Natural killer cell (primary cell): Measurements from ENCODE around the gene FUOM. TPM values are rescaled to one million over a fixed set of nuclear protein-coding genes. Genes with fewer than 3 reads are reported as not detected.

Source experiments
- ATAC-seq, 3 donors: fragments of 150-1000 bp in 2 of 3; fragments of 200-7000 bp in 1 of 3; cut with Tn5 transposase; 1 replicate in 1 of 3; 2 replicates in 2 of 3; pipeline ENCODE4 v1.10.0; 2021; ENCODE audit warnings: mild to moderate bottlenecking in 2 of 3, moderate library complexity in 2 of 3
- DNase-seq, 2 donors: peaks; one replicate each; pipeline versions ENCODE4 v3.0.0 to v3.0.0-alpha.2; 2013 to 2021; ENCODE audit warnings: mixed read lengths in 1 of 2
- H3K27ac ChIP-seq: one replicate; pipeline ENCODE4 v1.5.1; 2013; ENCODE audit warnings: mild to moderate bottlenecking, low read length
- H3K27me3 ChIP-seq: one replicate; pipeline ENCODE4 v1.6.1; 2013; ENCODE audit warnings: low read length; ENCODE audit not compliant: control insufficient read depth, insufficient read depth
- H3K36me3 ChIP-seq: one replicate; pipeline ENCODE4 v1.6.1; 2013; ENCODE audit warnings: low read length; ENCODE audit not compliant: control insufficient read depth, insufficient read depth
- H3K4me1 ChIP-seq: one replicate; pipeline ENCODE4 v1.6.1; 2013; ENCODE audit warnings: low read length; ENCODE audit not compliant: control insufficient read depth, insufficient read depth
- H3K4me3 ChIP-seq: one replicate; pipeline ENCODE4 v1.5.1; 2013; ENCODE audit warnings: low read length
- H3K9me3 ChIP-seq: one replicate; pipeline ENCODE4 v1.6.1; 2013; ENCODE audit warnings: low read length; ENCODE audit not compliant: control insufficient read depth, insufficient read depth
- H3K27ac Mint-ChIP-seq, 2 donors: one replicate each; pipeline ENCODE4 v1.8.0; 2022; ENCODE audit warnings: mild to moderate bottlenecking in 2 of 2, mixed read lengths in 2 of 2, moderate library complexity in 1 of 2
- H3K27me3 Mint-ChIP-seq, 2 donors: one replicate each; pipeline ENCODE4 v1.8.0; 2022; ENCODE audit warnings: low read depth in 2 of 2, mixed read lengths in 2 of 2
- H3K36me3 Mint-ChIP-seq: one replicate; pipeline ENCODE4 v1.8.0; 2022; ENCODE audit warnings: mixed read lengths
- H3K4me1 Mint-ChIP-seq, 2 donors: one replicate each; pipeline ENCODE4 v1.8.0; 2022; ENCODE audit warnings: mixed read lengths in 2 of 2
- H3K4me3 Mint-ChIP-seq: one replicate; pipeline ENCODE4 v1.8.0; 2022; ENCODE audit warnings: mild to moderate bottlenecking, moderate library complexity, mixed read lengths
- H3K9me3 Mint-ChIP-seq, 2 donors: one replicate each; pipeline ENCODE4 v1.8.0; 2022; ENCODE audit warnings: mixed read lengths in 2 of 2
- WGBS: methylation state at CpG from one replicate; pipeline ENCODE4 v1.1.7; 2013; ENCODE audit warnings: missing lambda C conversion rate; ENCODE audit not compliant: insufficient coverage; 5-methylcytosine and 5-hydroxymethylcytosine counted together
- intact Hi-C: fragments of 100-400 bp; cut with micrococcal nuclease; formaldehyde crosslinking; loops from one replicate; pipeline ENCODE4 v1.14.2; 2022
- total RNA-seq, 4 donors: library from RNA; stranded (reverse); fragments of 120-200 nt in 1 of 4; gene quantifications; one replicate each; pipeline versions ENCODE4 v1.2.3 to v1.2.4, GENCODE V29; 2013 to 2022
- TF ChIP-seq, protein P1 (sequence below): fragments of 200-600 bp; IDR thresholded peaks from one replicate; pipeline ENCODE4 v1.8.0; 2022; ENCODE audit warnings: antibody characterized with exemption

The FUOM gene
- total RNA-seq, 3 donors from 2014 or later (not counting 1 experiment from before 2014, with no cell fraction given), result 7.6 to 9.5 (median 7.9) TPM

DNA sequence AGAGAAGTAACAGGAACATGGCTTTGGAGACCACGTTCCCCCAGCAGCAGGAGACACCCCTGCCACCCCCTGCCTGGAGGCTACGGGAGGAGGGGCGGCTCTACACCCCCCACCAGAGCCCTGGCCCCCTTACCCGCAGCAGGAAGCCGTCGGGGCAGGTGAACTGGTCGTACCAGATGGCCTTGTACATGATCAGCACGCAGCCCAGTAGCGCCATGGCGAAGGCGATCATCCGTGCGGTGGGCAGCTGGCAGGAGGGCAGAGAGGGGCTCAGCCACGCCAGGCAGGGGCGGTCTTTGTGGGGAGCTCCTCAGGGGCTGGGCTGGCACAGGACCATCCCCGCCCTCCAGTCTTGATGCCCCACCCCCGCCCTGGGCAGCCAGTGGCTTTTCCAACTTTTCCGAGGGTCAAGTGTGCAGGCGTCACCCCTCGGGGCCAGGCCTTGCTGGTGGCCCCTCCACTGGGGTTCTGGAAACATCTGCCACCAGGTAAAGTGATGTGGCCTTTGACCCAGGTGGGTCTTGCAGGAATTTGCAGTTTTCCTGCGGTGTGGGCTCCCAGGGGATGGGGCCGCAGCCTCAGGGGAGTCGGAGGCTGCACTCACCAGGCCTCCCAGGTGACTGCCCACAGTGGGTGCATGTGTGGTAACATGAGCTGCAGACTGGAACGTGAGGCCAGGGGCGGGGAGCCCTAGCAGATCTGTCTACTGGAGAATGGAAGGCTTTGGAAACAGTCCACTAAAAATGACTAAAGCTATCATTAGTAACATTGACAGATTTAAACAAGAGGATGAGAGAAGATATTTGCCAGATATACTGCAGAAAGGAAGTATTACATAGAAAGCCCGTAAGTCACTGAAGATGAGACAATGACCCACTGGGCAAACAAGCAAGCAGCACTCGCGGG is 30.8 kb downstream of the FUOM start:
- H3K4me3 ChIP-seq, result no peak overlapping the region
- peaks cover 9 to 20% of the 10 kb centered on the region in 2 donors for H3K4me1 Mint-ChIP-seq
- no peaks in the 10 kb centered on the region for H3K9me3 Mint-ChIP-seq
- H3K9me3 ChIP-seq, result no peaks in the 10 kb centered on the region
- peaks cover 34 to 48% of the 10 kb centered on the region in 2 donors for H3K27me3 Mint-ChIP-seq
- H3K36me3 ChIP-seq, result no peaks in the 10 kb centered on the region
- intact Hi-C loops, result no loop called here
- H3K27me3 ChIP-seq, result peaks cover 41% of the 10 kb centered on the region
- H3K27ac ChIP-seq, result no peak overlapping the region
- peaks cover 22% of the 10 kb centered on the region for H3K4me1 ChIP-seq
- no peak overlapping the region for H3K27ac Mint-ChIP-seq
- no peak overlapping the region for H3K4me3 Mint-ChIP-seq
- DNase-seq (no peak), ATAC-seq (no peak)
- H3K36me3 Mint-ChIP-seq, result no peaks in the 10 kb centered on the region
- TF ChIP-seq, protein P1, sequence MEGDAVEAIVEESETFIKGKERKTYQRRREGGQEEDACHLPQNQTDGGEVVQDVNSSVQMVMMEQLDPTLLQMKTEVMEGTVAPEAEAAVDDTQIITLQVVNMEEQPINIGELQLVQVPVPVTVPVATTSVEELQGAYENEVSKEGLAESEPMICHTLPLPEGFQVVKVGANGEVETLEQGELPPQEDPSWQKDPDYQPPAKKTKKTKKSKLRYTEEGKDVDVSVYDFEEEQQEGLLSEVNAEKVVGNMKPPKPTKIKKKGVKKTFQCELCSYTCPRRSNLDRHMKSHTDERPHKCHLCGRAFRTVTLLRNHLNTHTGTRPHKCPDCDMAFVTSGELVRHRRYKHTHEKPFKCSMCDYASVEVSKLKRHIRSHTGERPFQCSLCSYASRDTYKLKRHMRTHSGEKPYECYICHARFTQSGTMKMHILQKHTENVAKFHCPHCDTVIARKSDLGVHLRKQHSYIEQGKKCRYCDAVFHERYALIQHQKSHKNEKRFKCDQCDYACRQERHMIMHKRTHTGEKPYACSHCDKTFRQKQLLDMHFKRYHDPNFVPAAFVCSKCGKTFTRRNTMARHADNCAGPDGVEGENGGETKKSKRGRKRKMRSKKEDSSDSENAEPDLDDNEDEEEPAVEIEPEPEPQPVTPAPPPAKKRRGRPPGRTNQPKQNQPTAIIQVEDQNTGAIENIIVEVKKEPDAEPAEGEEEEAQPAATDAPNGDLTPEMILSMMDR, result no peak
- WGBS, result 41% methylated on average over 28 of the region's 28 CpGs

DNA sequence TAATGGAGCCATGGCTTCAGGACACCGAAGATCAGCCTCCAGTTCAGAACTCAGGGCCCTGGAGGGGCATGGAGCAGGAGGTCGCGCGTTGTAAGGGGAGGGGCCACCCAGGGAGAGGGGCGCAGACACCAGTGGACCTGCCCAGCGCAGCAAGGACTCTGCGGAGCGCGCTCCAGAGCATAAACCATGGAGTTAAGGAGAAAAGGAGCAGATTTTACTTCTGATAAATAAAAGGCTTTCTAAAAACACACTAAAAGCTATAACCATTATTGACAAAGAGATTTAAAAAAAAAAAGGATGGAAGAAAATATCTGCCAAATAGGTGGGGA is 31.6 kb downstream of the FUOM start:
- intact Hi-C loops, result no loop called here
- no peak overlapping the region for H3K4me3 Mint-ChIP-seq
- no peaks in the 10 kb centered on the region for H3K36me3 Mint-ChIP-seq
- no peaks in the 10 kb centered on the region for H3K9me3 Mint-ChIP-seq
- peaks cover 30 to 39% of the 10 kb centered on the region in 2 donors for H3K27me3 Mint-ChIP-seq
- H3K27ac Mint-ChIP-seq, result no peak overlapping the region
- Histone ChIP-seq H3K27ac (no peak overlapping the region), H3K9me3 (no peaks in the 10 kb centered on the region), H3K4me3 (no peak overlapping the region), H3K4me1 (peaks cover 22% of the 10 kb centered on the region), H3K27me3 (peaks cover 41% of the 10 kb centered on the region), H3K36me3 (no peaks in the 10 kb centered on the region)
- TF ChIP-seq, protein P1, result no peak
- ATAC-seq, result no peak
- peaks cover 9 to 20% of the 10 kb centered on the region in 2 donors for H3K4me1 Mint-ChIP-seq
- DNase-seq, result no peak
- WGBS, result 27% methylated on average over 6 of the region's 9 CpGs

DNA sequence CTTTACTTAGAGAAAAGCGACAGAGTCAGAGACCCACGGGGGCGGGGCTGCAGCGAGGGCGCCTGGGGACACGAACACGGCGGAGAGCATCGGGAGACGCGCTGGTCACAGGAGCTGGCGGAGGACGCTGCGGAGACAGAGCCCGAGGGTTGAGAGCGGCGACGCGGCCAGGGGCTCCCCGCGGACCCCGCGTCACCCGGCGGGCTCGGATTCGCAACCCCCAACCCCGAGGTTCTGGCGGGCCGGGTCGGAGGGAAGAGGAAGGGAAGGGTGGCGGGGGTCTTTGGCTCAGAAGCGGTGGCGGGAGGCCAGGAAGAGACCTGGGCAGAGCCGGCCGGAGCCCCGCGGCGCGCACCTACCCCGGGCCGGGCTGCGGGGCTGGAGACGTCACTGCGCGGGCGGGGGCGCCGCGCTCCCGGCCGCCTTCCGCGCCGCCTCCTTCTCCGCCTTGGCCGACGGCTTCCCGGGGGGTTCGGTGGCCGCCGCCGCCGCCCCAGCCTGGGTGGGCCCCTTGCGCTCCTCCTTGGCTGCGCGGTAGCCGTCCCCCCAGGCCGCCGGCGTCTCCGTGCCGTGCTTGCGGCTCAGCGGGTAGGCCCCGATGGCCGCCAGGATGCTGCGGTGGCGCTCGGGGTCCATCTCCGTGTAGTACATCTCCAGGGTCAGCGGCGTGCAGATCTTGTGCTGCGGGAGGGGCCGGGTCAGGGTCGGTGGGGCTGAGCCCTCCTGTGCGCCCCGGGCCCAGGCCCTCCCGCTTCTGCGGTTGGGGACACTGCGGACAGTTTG is 32.2 kb downstream of the FUOM start:
- peaks cover 41% of the 10 kb centered on the region for H3K27me3 ChIP-seq
- Mint-ChIP-seq H3K9me3 (no peaks in the 10 kb centered on the region), H3K27me3 (peaks cover 30 to 35% of the 10 kb centered on the region in 2 donors), H3K27ac (peak overlapping the region in 1 of 2 donors; percentile 61), H3K4me1 (peaks cover 9 to 20% of the 10 kb centered on the region in 2 donors), H3K4me3 (peak overlapping the region; percentile 85), H3K36me3 (no peaks in the 10 kb centered on the region)
- ATAC-seq, result peak in 2 of 3 donors; percentile 23 to 26
- 3% methylated on average over 91 of the region's 91 CpGs for WGBS
- H3K9me3 ChIP-seq, result peaks cover 3% of the 10 kb centered on the region
- peak in 1 of 2 donors; percentile 54 for DNase-seq
- intact Hi-C loops, result no loop called here
- TF ChIP-seq, protein P1, result no peak
- peaks cover 22% of the 10 kb centered on the region for H3K4me1 ChIP-seq
- H3K27ac ChIP-seq, result no peak overlapping the region
- H3K4me3 ChIP-seq, result no peak overlapping the region
- H3K36me3 ChIP-seq, result no peaks in the 10 kb centered on the region
